Thoracic aorta (tissue), 2 donors: ENCODE results near the gene SOX6. TPM values are rescaled to one million over a fixed set of nuclear protein-coding genes. Genes with fewer than 3 reads are reported as not detected.

Experiments used
- ATAC-seq: fragments of 150-250 bp; one replicate; pipeline ENCODE4 v1.8.0; 2017; ENCODE audit warnings: low read depth; ENCODE audit not compliant: insufficient number of reproducible peaks, low FRiP score
- DNase-seq: peaks from one replicate; pipeline ENCODE4 v3.0.0-alpha.2; 2020; ENCODE audit warnings: low spot score
- H3K27ac ChIP-seq, 2 donors: fragments of 200-600 bp; sonication (generic); 1 replicate in 1 of 2; 2 replicates in 1 of 2; pipeline ENCODE4 v1.5.1; 2016; ENCODE audit warnings: mild to moderate bottlenecking in 2 of 2, moderate library complexity in 2 of 2
- H3K27me3 ChIP-seq: fragments of 200-600 bp; sonication (generic); replicated peaks from 2 replicates; pipeline ENCODE4 v1.6.0; 2016; ENCODE audit warnings: mild to moderate bottlenecking; ENCODE audit not compliant: insufficient read depth
- H3K36me3 ChIP-seq: fragments of 200-600 bp; sonication (generic); one replicate; pipeline ENCODE4 v1.5.1; 2016
- H3K4me1 ChIP-seq, 2 donors: fragments of 200-600 bp; sonication (generic); 1 replicate in 1 of 2; 2 replicates in 1 of 2; pipeline versions ENCODE4 v1.5.1 to v1.6.0; 2016; ENCODE audit warnings: low read depth in 2 of 2, mild to moderate bottlenecking in 1 of 2; ENCODE audit not compliant: control insufficient read depth in 1 of 2
- H3K4me3 ChIP-seq: fragments of 200-600 bp; sonication (generic); 2 replicates; pipeline ENCODE4 v1.5.1; 2016; ENCODE audit warnings: mild to moderate bottlenecking
- H3K9me3 ChIP-seq: fragments of 200-600 bp; sonication (generic); 2 replicates; pipeline ENCODE4 v1.5.1; 2016
- CTCF ChIP-seq: fragments of 200-600 bp; sonication (generic); IDR thresholded peaks from one replicate; pipeline ENCODE4 v1.5.1; 2019; ENCODE audit warnings: antibody characterized with exemption
- total RNA-seq, 2 donors: library from RNA; depleted of rRNA; stranded (reverse); fragments of >200 nt; gene quantifications; one replicate each; pipeline versions ENCODE4 v1.1.0 to v1.2.3, GENCODE V29; 2016

Gene SOX6
- total RNA-seq, 2 donors from 2014 or later = 0.27 to 0.56 TPM

GRCh38 chr11:16385099-16385498, 28.8 kb upstream of the SOX6 start:
- no peaks in the 10 kb centered on the region for H3K9me3 ChIP-seq
- TF ChIP-seq CTCF = no peak

GRCh38 chr11:16382638-16383380, 26.5 kb upstream of the SOX6 start:
- no peak for TF ChIP-seq CTCF
- Histone ChIP-seq H3K4me3 (no peak overlapping the region), H3K27me3 (no peaks in the 10 kb centered on the region), H3K4me1 (no peaks in the 10 kb centered on the region), H3K36me3 (no peaks in the 10 kb centered on the region), H3K27ac (no peak overlapping the region), H3K9me3 (no peaks in the 10 kb centered on the region)
- ATAC-seq = no peak
- no peak for DNase-seq

More at GRCh38 chr11:16385099-16385498, 28.8 kb upstream of the SOX6 start:
- H3K4me1 ChIP-seq = no peaks in the 10 kb centered on the region
- no peak for ATAC-seq
- H3K27ac ChIP-seq = no peak overlapping the region
- no peaks in the 10 kb centered on the region for H3K27me3 ChIP-seq
- DNase-seq = no peak
- no peaks in the 10 kb centered on the region for H3K36me3 ChIP-seq
- H3K4me3 ChIP-seq = no peak overlapping the region

- TF ChIP-seq CTCF = no peak
- DNase-seq (no peak), ATAC-seq (no peak)
- Histone ChIP-seq H3K27ac (no peak overlapping the region), H3K27me3 (no peaks in the 10 kb centered on the region), H3K9me3 (no peaks in the 10 kb centered on the region), H3K4me1 (no peaks in the 10 kb centered on the region), H3K36me3 (no peaks in the 10 kb centered on the region), H3K4me3 (no peak overlapping the region)
These were observed 25.8 kb upstream of the SOX6 start for GRCh38 chr11:16382186-16382585.

GRCh38 chr11:16380941-16381568, 24.7 kb upstream of the SOX6 start:
- Histone ChIP-seq H3K4me1 (no peaks in the 10 kb centered on the region), H3K4me3 (no peak overlapping the region), H3K27me3 (no peaks in the 10 kb centered on the region), H3K27ac (no peak overlapping the region), H3K9me3 (no peaks in the 10 kb centered on the region), H3K36me3 (no peaks in the 10 kb centered on the region)
- TF ChIP-seq CTCF = no peak
- no peak for DNase-seq
- no peak for ATAC-seq

GRCh38 chr11:16378906-16379305, 22.6 kb upstream of the SOX6 start:
- no peak overlapping the region for H3K27ac ChIP-seq
- no peaks in the 10 kb centered on the region for H3K36me3 ChIP-seq
- H3K9me3 ChIP-seq = no peaks in the 10 kb centered on the region
- H3K27me3 ChIP-seq = no peaks in the 10 kb centered on the region
- H3K4me3 ChIP-seq = no peak overlapping the region
- TF ChIP-seq CTCF = no peak
- DNase-seq (no peak), ATAC-seq (no peak)
- H3K4me1 ChIP-seq = no peaks in the 10 kb centered on the region
